ENCODE results near the gene ERP44.
A peak's percentile ranks its signal among the peaks of the same experiment; 100 is the strongest.
"Not testable (repeated sequence)": the region's sequence is repeated elsewhere in the genome, so short reads cannot be mapped to it uniquely, and the experiment has no call there.

ERP44 gene
- 48.7 to 62.0 (median 53.2) reads per million in 4 experiments for total RNA-seq

GRCh38 chr9:100098887-100099721 lies at the start of gene ERP44, which contains the start of gene INVS:
Gene ERP44 (minus strand): TSS chr9:100099000. CDS start chr9:100098840, 160 bp downstream.
Gene INVS (plus strand): TSS chr9:100099243. CDS start chr9:100104522, 5,279 bp downstream.
- peak; percentile 96 for DNase-seq

GRCh38 chr9:100145976-100146375 lies 47.2 kb upstream of the ERP44 start:
- not testable (repeated sequence) for DNase-seq

DNA sequence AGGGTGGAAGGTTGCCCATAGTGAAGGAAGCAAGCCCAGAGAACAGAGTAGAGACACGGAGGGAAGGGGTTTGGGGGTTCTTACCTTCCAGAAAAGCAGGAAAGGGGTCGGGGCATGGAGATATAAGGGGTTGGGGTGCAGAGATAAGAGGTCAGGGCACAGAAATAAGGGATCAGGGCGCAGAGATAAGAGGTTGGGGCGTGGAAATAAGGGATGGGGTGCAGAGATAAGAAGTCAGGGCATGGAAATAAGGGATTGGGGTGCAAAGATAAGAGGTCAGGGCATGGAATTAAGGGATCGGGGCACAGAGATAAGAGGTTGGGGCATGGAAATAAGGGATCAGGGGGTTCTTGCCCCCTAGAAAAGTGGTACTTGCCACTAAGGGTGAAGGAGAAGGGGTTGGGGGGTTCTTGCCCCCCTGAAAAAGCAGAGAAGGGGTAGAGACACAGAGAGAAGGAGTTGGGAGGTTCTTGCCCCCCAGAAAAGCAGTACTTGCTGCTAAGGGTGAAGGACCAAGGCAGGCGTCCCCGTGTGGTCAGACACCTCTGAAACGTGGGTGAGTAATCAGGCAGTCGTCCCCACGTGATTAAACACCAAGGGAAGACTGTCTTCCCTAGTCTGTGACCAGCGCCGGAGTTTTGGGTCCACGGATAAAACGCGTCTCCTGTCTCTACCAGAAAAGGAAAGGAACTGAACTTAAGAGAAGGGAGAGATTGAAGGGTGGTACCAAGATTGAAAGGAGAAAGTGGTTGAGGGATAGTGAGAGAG lies 46.6 kb upstream of the ERP44 start:
- DNase-seq, result not testable (repeated sequence)

GRCh38 chr9:100141862-100142261 lies 43.1 kb upstream of the ERP44 start:
- not testable (repeated sequence) for DNase-seq

- not testable (repeated sequence) for DNase-seq
Observed at GRCh38 chr9:100140303-100140702, 41.5 kb upstream of the ERP44 start.

GRCh38 chr9:100136799-100137198 lies 38.0 kb upstream of the ERP44 start:
- not testable (repeated sequence) for DNase-seq

DNA sequence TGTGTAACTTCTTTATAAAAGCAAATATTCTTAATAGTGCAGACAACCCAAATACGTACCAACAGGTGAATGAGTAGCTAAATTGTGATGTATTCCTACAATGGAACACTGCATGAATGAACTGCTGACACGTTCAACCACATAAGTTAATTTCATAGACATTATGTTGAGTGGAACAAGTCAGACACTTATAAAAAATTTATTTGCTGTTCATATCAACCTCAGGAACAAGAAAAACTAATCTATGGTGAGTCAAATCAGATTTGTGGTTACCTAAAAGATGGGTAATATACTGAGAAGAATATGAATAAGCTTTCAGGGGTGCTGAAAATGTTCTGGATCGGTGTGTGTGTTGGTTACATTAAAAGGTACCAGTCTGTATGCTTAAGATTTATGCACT lies 35.9 kb upstream of the ERP44 start:
- DNase-seq, result no peak

- no peak for DNase-seq
Observed at GRCh38 chr9:100131875-100132430, 33.2 kb upstream of the ERP44 start.

GRCh38 chr9:100131216-100131615 lies 32.4 kb upstream of the ERP44 start:
- no peak for DNase-seq

DNA sequence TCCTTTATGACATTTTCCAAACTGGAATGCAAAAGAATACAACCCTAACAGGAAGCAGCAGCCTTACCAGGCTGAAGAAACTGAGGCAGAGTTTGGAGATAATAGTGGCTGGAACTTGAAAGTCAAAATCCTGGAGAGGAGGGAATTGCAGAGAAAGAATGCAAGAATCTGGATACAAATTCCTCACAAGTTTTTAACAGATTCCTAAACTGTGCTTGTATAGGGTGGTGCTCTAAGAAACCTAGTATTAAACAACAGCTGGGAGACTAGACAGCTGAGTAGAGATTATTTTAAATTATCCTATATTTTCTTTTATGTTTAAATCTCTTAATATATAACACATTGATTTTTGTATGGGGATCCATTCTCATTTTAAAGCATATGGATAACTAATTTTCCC lies 31.0 kb upstream of the ERP44 start:
- DNase-seq, result no peak

DNA sequence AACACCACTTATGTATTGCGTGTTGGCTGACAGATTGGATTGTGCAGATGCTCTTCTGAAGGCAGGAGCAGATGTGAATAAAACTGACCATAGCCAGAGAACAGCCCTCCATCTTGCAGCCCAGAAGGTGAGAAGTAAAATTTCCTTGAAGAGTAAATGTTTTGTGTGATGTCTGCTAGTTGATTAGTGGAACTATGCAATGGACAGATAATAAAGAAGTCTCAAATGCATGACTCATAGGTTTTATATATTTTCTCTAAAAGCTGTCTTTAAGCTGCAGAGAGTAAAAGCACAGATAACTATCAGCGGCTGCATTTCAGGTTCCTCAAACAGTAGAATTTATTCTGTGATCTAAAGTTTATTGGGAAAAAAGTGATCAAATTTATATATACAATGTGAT lies 27.6 kb upstream of the ERP44 start:
- no peak for DNase-seq

- DNase-seq, result no peak
Observed at GRCh38 chr9:100125910-100126309, 27.1 kb upstream of the ERP44 start.

- DNase-seq, result no peak
Observed at GRCh38 chr9:100125236-100125635, 26.4 kb upstream of the ERP44 start.

- no peak for DNase-seq
Observed at GRCh38 chr9:100120286-100120685, 21.5 kb upstream of the ERP44 start.

DNA sequence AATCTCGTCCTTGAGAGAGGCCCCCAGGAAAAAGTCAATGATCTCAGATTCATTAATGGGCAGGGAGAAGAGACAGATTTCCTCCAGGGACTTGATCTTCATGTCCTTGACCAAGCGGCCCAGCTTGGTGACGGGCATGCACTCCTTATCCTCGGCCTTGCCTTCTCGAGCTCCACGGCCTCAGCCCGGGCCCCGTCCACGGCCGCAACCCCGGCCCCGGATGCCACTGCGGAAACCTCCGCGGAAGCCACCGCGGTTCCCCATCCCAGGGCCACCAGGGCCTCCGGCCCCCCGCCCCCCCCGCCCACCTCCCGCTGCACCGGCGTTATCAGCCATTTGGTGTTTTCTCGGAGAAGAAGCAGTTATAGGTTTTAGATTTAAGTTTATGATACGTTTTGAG lies 18.5 kb upstream of the ERP44 start:
- no peak for DNase-seq

DNA sequence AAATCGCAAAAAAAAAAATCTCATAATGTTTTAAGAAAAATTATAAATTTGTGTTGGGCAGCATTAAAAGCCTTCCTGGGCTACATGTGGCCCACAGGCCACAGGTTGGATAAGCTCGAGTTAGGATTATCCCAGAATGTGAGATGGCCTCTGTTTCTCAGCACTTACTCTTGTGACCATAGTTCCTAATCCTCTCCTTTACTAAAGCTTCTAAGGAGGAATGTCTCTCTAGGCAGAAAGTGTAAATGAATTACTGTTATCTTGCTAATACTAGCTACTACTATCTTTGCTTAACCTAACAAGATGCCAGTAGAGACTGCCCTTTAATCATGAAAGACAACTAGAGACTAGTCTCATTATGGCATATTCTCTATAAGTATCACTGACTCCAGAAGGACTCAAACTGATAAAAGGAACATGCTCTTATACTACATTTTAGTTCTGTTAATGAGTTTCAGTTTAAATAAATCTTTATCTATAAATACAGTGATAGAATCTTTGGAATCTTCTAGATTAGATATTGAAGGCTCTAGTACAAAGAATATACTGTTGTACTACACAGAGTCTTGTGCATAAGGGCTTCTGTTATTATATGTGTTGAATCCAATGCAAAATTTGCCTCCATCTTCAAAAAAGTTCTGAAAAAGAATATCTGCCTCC lies 14.0 kb upstream of the ERP44 start:
- no peak for DNase-seq

- DNase-seq, result no peak
Observed at GRCh38 chr9:100111235-100111634, 12.4 kb upstream of the ERP44 start.

GRCh38 chr9:100108559-100108958 lies 9.8 kb upstream of the ERP44 start:
- DNase-seq, result no peak

GRCh38 chr9:100106616-100107015 lies 7.8 kb upstream of the ERP44 start:
- DNase-seq, result no peak

- DNase-seq, result no peak
Observed at GRCh38 chr9:100105861-100106260, 7.1 kb upstream of the ERP44 start.

DNA sequence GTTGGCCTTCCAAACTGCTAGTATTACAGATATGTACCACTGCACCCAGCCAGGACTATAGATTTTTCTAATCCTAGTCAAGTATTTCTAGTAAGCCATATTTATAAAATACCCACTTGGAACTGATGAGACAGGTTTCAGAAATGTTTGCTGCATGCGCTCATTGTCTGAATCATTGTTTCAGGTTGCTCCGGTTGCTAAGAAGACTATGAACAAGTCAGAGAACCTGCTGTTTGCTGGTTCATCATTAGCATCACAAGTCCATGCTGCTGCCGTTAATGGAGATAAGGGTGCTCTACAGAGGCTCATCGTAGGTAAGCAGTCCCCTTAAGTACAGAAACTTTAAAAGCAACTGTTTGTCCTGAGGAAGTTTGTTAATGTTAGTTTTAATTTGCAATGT lies 5.5 kb upstream of the ERP44 start:
- DNase-seq, result no peak

GRCh38 chr9:100101608-100102007 lies 2.8 kb upstream of the ERP44 start:
- DNase-seq, result no peak

DNA sequence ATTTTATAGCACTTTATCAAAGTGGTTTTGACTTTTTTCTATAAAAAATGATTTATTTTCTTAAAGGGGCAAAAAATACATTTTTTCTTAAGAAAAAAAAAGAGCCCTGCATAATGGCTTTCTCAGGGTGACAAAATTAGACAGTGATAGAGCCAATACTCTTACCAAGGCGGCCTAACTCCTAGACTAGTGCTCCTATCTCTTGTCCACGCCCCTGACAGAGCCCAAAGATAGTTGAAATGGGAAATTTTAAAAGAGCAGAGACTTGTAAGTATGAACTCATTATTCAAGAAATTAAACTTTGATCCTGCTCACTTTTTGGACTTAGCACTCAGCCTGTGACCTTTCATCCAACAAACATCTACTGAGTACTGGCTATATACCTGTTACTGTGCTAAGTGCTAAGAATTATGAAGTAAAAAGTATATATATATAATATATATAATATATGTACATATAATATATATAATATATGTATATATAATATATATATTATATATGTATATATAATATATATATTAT lies 1.4 kb upstream of the ERP44 start:
- no peak for DNase-seq

All from effector CD8-positive, alpha-beta T cell (primary cell).